B cell (primary cell): ENCODE data around the gene CELF6. TPM values are rescaled to one million over a fixed set of nuclear protein-coding genes. Genes with fewer than 3 reads are reported as not detected.

Experiments
- ATAC-seq: fragments of 200-7000 bp; cut with Tn5 transposase; one replicate; pipeline ENCODE4 v1.10.0; 2021; ENCODE audit warnings: low read depth, mild to moderate bottlenecking, moderate number of reproducible peaks, moderate library complexity
- CTCF ChIA-PET: fragments of 350-600 bp; sonication (Branson Sonifier 250); formaldehyde crosslinking; loops from one replicate; lab custom pipeline; 2021; ENCODE audit warnings: antibody characterized with exemption, inconsistent platforms; lab: Charles Lee
- POLR2A ChIA-PET: fragments of 350-600 bp; sonication (Branson Sonifier 250); formaldehyde crosslinking; loops from one replicate; lab custom pipeline; 2021; ENCODE audit warnings: antibody characterized with exemption; lab: Charles Lee
- DNase-seq: peaks from one replicate; pipeline ENCODE4 v3.0.0; 2013
- H2AFZ ChIP-seq: 2 replicates; pipeline ENCODE4 v1.6.1; 2012; ENCODE audit warnings: mild to moderate bottlenecking, low read depth, low read length; ENCODE audit not compliant: insufficient read depth, poor library complexity, severe bottlenecking
- H3K27ac ChIP-seq, 2 donors: 1 replicate in 1 of 2; 2 replicates in 1 of 2; pipeline ENCODE4 v1.5.1; 2012 to 2013; ENCODE audit warnings: low read length in 2 of 2, mild to moderate bottlenecking in 2 of 2, moderate library complexity in 1 of 2
- H3K27me3 ChIP-seq, 4 experiments: fragments of 200-600 bp in 1 of 4; sonication (generic) in 1 of 4; replicated peaks in 1 of 4; 1 replicate in 2 of 4; 2 replicates in 2 of 4; pipeline versions ENCODE4 v1.6.1 to v1.7.0; 2013 to 2016; ENCODE audit warnings: low read length in 3 of 4, mild to moderate bottlenecking in 2 of 4, mixed read lengths in 1 of 4, moderate library complexity in 1 of 4; ENCODE audit not compliant: insufficient read depth in 4 of 4, control insufficient read depth in 3 of 4; ENCODE audit errors: control extremely low read depth in 1 of 4
- H3K36me3 ChIP-seq, 2 experiments: replicated peaks in 1 of 2; 1 replicate in 1 of 2; 2 replicates in 1 of 2; pipeline versions ENCODE4 v1.6.1 to v1.7.1; 2013; ENCODE audit warnings: low read length in 1 of 2; ENCODE audit not compliant: insufficient read depth in 2 of 2, control insufficient read depth in 1 of 2; ENCODE audit errors: control extremely low read depth in 1 of 2, extremely low read depth in 1 of 2
- H3K4me1 ChIP-seq, 2 donors: fragments of 200-600 bp in 1 of 2; sonication (generic) in 1 of 2; 1 replicate in 1 of 2; 2 replicates in 1 of 2; pipeline versions ENCODE4 v1.5.1 to v1.6.1; 2013 to 2017; ENCODE audit warnings: low read length in 2 of 2; ENCODE audit not compliant: control insufficient read depth in 2 of 2, insufficient read depth in 2 of 2
- H3K4me2 ChIP-seq: replicated peaks from 2 replicates; pipeline ENCODE3; 2012; ENCODE audit warnings: mild to moderate bottlenecking, low read depth, low read length; ENCODE audit not compliant: poor library complexity, severe bottlenecking
- H3K4me3 ChIP-seq, 5 experiments: fragments of 200-600 bp in 1 of 5; sonication (generic) in 1 of 5; 1 replicate in 3 of 5; 2 replicates in 2 of 5; pipeline versions ENCODE4 v1.5.1 to v1.7.0; 2011 to 2016; ENCODE audit warnings: low read length in 4 of 5, mild to moderate bottlenecking in 4 of 5, low read depth in 2 of 5, control low read depth in 1 of 5, moderate library complexity in 1 of 5; ENCODE audit not compliant: insufficient read depth in 1 of 5; ENCODE audit errors: control extremely low read depth in 1 of 5, extremely low read depth in 1 of 5
- H3K79me2 ChIP-seq: fragments of 200-600 bp; sonication (generic); one replicate; pipeline ENCODE4 v1.6.0; 2016; ENCODE audit warnings: low read length; ENCODE audit not compliant: control insufficient read depth, insufficient read depth
- H3K9ac ChIP-seq: fragments of 200-600 bp; sonication (generic); 2 replicates; pipeline ENCODE4 v1.6.1; 2017; ENCODE audit warnings: mild to moderate bottlenecking, low read length, moderate library complexity
- H3K9me3 ChIP-seq, 3 donors: one replicate each; pipeline versions ENCODE4 v1.6.1 to v1.7.1; 2013; ENCODE audit warnings: low read length in 2 of 3; ENCODE audit not compliant: control insufficient read depth in 2 of 3, insufficient read depth in 1 of 3; ENCODE audit errors: control extremely low read depth in 1 of 3
- H4K20me1 ChIP-seq: 2 replicates; pipeline ENCODE4 v1.6.0; 2012; ENCODE audit warnings: mild to moderate bottlenecking, low read length; ENCODE audit not compliant: insufficient read depth, control insufficient read depth, poor library complexity, severe bottlenecking
- H3K27ac Mint-ChIP-seq: one replicate; pipeline ENCODE4 v1.8.0; 2021; ENCODE audit warnings: mixed read lengths
- H3K27me3 Mint-ChIP-seq: one replicate; pipeline ENCODE4 v1.8.0; 2021; ENCODE audit warnings: mixed read lengths
- H3K4me1 Mint-ChIP-seq: one replicate; pipeline ENCODE4 v1.8.0; 2021; ENCODE audit warnings: mixed read lengths
- H3K4me3 Mint-ChIP-seq: one replicate; pipeline ENCODE4 v1.8.0; 2021; ENCODE audit warnings: mixed read lengths
- H3K9me3 Mint-ChIP-seq: one replicate; pipeline ENCODE4 v1.8.0; 2022; ENCODE audit warnings: mixed read lengths; ENCODE audit not compliant: insufficient read depth
- EZH2 ChIP-seq: IDR thresholded peaks from 2 replicates; pipeline ENCODE4 v1.6.1; 2012; ENCODE audit warnings: borderline replicate concordance, low read depth, mild to moderate bottlenecking, moderate library complexity, low read length; ENCODE audit not compliant: insufficient read depth, poor library complexity, severe bottlenecking
- WGBS: methylation state at CpG from one replicate; pipeline ENCODE4 v1.1.5; 2013; ENCODE audit warnings: missing lambda C conversion rate; ENCODE audit not compliant: insufficient coverage; 5-methylcytosine and 5-hydroxymethylcytosine counted together
- intact Hi-C: fragments of 100-400 bp; cut with micrococcal nuclease; formaldehyde crosslinking; loops from one replicate; pipeline ENCODE4 v1.10.0; 2022
- polyA plus RNA-seq: library from polyadenylated mRNA; depleted of rRNA; stranded (reverse); fragments of >200 nt; gene quantifications from 2 replicates; pipeline ENCODE4 v1.2.3, GENCODE V29; 2012
- total RNA-seq, 2 donors: library from RNA; stranded (reverse); fragments of 120-200 nt in 1 of 2; gene quantifications; 1 replicate in 1 of 2; 2 replicates in 1 of 2; pipeline versions ENCODE4 v1.2.3 to v1.2.4, GENCODE V29; 2013 to 2022
- TF ChIP-seq, protein P1 (sequence below): fragments of 200-600 bp; IDR thresholded peaks from one replicate; pipeline ENCODE4 v1.8.0; 2022; ENCODE audit warnings: antibody characterized with exemption, mild to moderate bottlenecking

The CELF6 gene
- total and polyA plus RNA-seq, 2 donors (not counting 1 experiment from before 2014, with no cell fraction given), result 5.3 to 8.5 TPM

DNA sequence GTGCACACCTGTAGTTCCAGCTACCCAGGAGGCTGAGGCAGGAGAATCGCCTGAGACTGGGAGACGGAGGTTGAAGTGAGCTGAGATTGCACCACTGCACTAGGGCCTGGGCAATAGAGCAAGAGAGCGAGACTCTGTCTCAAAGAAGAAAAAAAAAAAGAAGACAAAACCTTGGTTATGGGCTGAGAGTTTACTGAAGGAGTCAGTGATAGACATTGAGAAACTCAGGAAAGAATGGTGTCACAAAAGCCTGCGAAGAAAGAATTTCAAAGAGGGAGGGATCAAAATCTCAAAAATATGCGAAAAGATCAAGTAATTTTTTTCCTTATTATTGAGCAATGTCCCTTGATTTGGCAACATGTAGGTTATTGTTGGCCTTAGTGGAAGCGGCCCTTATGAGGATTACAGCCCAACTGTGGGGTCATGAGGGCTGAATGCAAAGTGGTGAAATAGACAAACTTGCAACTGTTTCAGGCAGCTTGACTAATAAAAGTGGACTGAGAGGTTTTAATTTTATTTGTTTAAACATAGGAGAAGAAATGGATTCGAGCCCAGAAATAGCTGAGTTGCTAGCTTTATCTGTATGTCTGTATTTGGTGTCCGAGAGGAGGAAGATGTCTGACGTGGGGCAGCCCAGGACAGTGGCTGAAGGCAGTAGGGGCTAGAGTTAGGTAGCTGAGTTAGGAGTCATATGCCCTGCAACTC is 18.8 kb upstream of the CELF6 start:
- no peaks in the 10 kb centered on the region for H3K9me3 ChIP-seq
- intact Hi-C loops, result no loop called here
- DNase-seq (no peak), ATAC-seq (no peak)
- H3K4me1 Mint-ChIP-seq, result no peaks in the 10 kb centered on the region
- no peak overlapping the region for H2AFZ ChIP-seq
- POLR2A ChIA-PET, result interaction anchor here (0.6 kb wide), 1 partner anchor 16 kb away, joined by 6 read pairs; no protein-coding TSS in a partner anchor
- no peaks in the 10 kb centered on the region for H3K4me1 ChIP-seq
- H3K36me3 ChIP-seq, result peaks cover 5 to 24% of the 10 kb centered on the region in 2 experiments
- CTCF ChIA-PET, result no interaction called here
- no peaks in the 10 kb centered on the region for H3K27me3 ChIP-seq
- H3K4me3 Mint-ChIP-seq, result no peak overlapping the region
- H3K4me2 ChIP-seq, result no peak overlapping the region
- no peaks in the 10 kb centered on the region for H4K20me1 ChIP-seq
- 96% methylated on average over 9 of the region's 9 CpGs for WGBS
- no peak overlapping the region for H3K4me3 ChIP-seq
- no peak overlapping the region for H3K27ac Mint-ChIP-seq
- H3K27me3 Mint-ChIP-seq, result no peaks in the 10 kb centered on the region
- no peak overlapping the region for H3K9ac ChIP-seq
- no peaks in the 10 kb centered on the region for H3K79me2 ChIP-seq
- H3K9me3 Mint-ChIP-seq, result no peaks in the 10 kb centered on the region
- no peak overlapping the region for H3K27ac ChIP-seq
- no peak for TF ChIP-seq EZH2
- TF ChIP-seq, protein P1, sequence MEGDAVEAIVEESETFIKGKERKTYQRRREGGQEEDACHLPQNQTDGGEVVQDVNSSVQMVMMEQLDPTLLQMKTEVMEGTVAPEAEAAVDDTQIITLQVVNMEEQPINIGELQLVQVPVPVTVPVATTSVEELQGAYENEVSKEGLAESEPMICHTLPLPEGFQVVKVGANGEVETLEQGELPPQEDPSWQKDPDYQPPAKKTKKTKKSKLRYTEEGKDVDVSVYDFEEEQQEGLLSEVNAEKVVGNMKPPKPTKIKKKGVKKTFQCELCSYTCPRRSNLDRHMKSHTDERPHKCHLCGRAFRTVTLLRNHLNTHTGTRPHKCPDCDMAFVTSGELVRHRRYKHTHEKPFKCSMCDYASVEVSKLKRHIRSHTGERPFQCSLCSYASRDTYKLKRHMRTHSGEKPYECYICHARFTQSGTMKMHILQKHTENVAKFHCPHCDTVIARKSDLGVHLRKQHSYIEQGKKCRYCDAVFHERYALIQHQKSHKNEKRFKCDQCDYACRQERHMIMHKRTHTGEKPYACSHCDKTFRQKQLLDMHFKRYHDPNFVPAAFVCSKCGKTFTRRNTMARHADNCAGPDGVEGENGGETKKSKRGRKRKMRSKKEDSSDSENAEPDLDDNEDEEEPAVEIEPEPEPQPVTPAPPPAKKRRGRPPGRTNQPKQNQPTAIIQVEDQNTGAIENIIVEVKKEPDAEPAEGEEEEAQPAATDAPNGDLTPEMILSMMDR, result no peak

DNA sequence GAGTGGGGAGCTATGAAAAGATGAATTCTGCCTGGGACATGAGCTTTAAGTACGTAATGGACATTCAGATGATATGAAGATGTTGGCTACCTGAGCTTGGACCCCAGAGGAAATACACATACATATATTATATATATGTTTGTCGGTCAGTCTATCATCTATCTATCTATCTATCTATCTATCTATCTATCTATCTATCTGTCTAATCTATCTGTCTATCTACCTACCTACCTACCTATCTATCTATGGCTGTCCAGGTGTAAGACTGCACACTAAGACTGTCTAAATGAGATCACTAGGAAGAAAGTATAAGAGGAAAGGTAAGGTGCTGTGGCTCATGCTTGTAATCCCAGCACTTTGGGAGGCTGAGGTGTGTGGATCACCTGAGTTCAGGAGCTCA is 18.2 kb upstream of the CELF6 start:
- TF ChIP-seq, protein P1, result no peak
- TF ChIP-seq EZH2, result no peak
- no CpG with 5 or more reads among the region's 2 CpGs for WGBS
- DNase-seq, result no peak
- Mint-ChIP-seq H3K27me3 (no peaks in the 10 kb centered on the region), H3K4me3 (no peak overlapping the region), H3K4me1 (no peaks in the 10 kb centered on the region), H3K27ac (no peak overlapping the region), H3K9me3 (no peaks in the 10 kb centered on the region)
- H3K4me1 ChIP-seq, result no peaks in the 10 kb centered on the region
- no peak overlapping the region for H3K27ac ChIP-seq
- intact Hi-C loops, result no loop called here
- H3K36me3 ChIP-seq, result peaks cover 5 to 19% of the 10 kb centered on the region in 2 experiments
- no peaks in the 10 kb centered on the region for H3K79me2 ChIP-seq
- no peak overlapping the region for H3K9ac ChIP-seq
- no peaks in the 10 kb centered on the region for H3K9me3 ChIP-seq
- H2AFZ ChIP-seq, result no peak overlapping the region
- H3K4me3 ChIP-seq, result no peak overlapping the region
- H3K4me2 ChIP-seq, result no peak overlapping the region
- H3K27me3 ChIP-seq, result no peaks in the 10 kb centered on the region
- H4K20me1 ChIP-seq, result no peaks in the 10 kb centered on the region
- ATAC-seq, result no peak
- CTCF ChIA-PET, result no interaction called here
- POLR2A ChIA-PET, result interaction anchor here (0.6 kb wide), 1 partner anchor 15 kb away, joined by 6 read pairs; no protein-coding TSS in a partner anchor
